ENCODE measurements around the gene NHERF1. TPM values are rescaled to one million over a fixed set of nuclear protein-coding genes. Genes with fewer than 3 reads are reported as not detected.

The NHERF1 gene
- total RNA-seq, 6 experiments from 2014 or later = 15.7 to 18.9 (median 17.5) TPM

- DNase-seq = no peak
- H3K9me3 Mint-ChIP-seq = no peaks in the 10 kb centered on the region
- H3K4me1 Mint-ChIP-seq (ENCODE audit: low read depth) = peaks cover 38% of the 10 kb centered on the region
- H3K27ac Mint-ChIP-seq = no peak overlapping the region; the same call in 1 of the 2 replicates
- no peak for TF ChIP-seq CTCF (IDR thresholded peaks at IDR 0.05)
- H3K27me3 Mint-ChIP-seq (ENCODE audit: insufficient read depth) = peaks cover 3% of the 10 kb centered on the region
- H3K36me3 Mint-ChIP-seq (ENCODE audit: low read depth) = peaks cover 5% of the 10 kb centered on the region; the same call in 1 of the 2 replicates
- H3K4me3 Mint-ChIP-seq = peak overlapping the region; percentile 90
Measured at GRCh38 chr17:74750039-74750326, 1.6 kb downstream of the NHERF1 start.

- peaks cover 3% of the 10 kb centered on the region for H3K27me3 Mint-ChIP-seq (ENCODE audit: insufficient read depth)
- no peaks in the 10 kb centered on the region for H3K9me3 Mint-ChIP-seq
- H3K27ac Mint-ChIP-seq = no peak overlapping the region
- DNase-seq = no peak
- no peak for TF ChIP-seq CTCF (IDR thresholded peaks at IDR 0.05)
- H3K4me3 Mint-ChIP-seq = peak overlapping the region; percentile 90
- peaks cover 38% of the 10 kb centered on the region for H3K4me1 Mint-ChIP-seq (ENCODE audit: low read depth)
- H3K36me3 Mint-ChIP-seq (ENCODE audit: low read depth) = peaks cover 5% of the 10 kb centered on the region; the same call in 1 of the 2 replicates
Measured at GRCh38 chr17:74750327-74751069, 2.1 kb downstream of the NHERF1 start.

- peaks cover 3% of the 10 kb centered on the region for H3K27me3 Mint-ChIP-seq (ENCODE audit: insufficient read depth)
- no peak for TF ChIP-seq CTCF (IDR thresholded peaks at IDR 0.05)
- peaks cover 27% of the 10 kb centered on the region for H3K4me1 Mint-ChIP-seq (ENCODE audit: low read depth)
- H3K4me3 Mint-ChIP-seq = no peak overlapping the region
- no peak overlapping the region for H3K27ac Mint-ChIP-seq
- no peak for DNase-seq
- H3K36me3 Mint-ChIP-seq (ENCODE audit: low read depth) = peaks cover 5% of the 10 kb centered on the region; the same call in 1 of the 2 replicates
- H3K9me3 Mint-ChIP-seq = no peaks in the 10 kb centered on the region
Measured at GRCh38 chr17:74752415-74752814, 4.0 kb downstream of the NHERF1 start.

GRCh38 chr17:74752822-74753401 lies 4.5 kb downstream of the NHERF1 start:
- H3K27ac Mint-ChIP-seq = no peak overlapping the region
- H3K36me3 Mint-ChIP-seq (ENCODE audit: low read depth) = peaks cover 5% of the 10 kb centered on the region; the same call in 1 of the 2 replicates
- H3K9me3 Mint-ChIP-seq = no peaks in the 10 kb centered on the region
- H3K27me3 Mint-ChIP-seq (ENCODE audit: insufficient read depth) = peaks cover 3% of the 10 kb centered on the region
- H3K4me1 Mint-ChIP-seq (ENCODE audit: low read depth) = peaks cover 25% of the 10 kb centered on the region
- no peak overlapping the region for H3K4me3 Mint-ChIP-seq
- DNase-seq = no peak
- TF ChIP-seq CTCF (IDR thresholded peaks at IDR 0.05) = no peak

GRCh38 chr17:74754832-74755231 lies 6.4 kb downstream of the NHERF1 start:
- Mint-ChIP-seq H3K9me3 (no peaks in the 10 kb centered on the region), H3K27ac (no peak overlapping the region), H3K36me3 (ENCODE audit: low read depth) (peaks cover 5% of the 10 kb centered on the region; the same call in 1 of the 2 replicates), H3K4me1 (ENCODE audit: low read depth) (peaks cover 31% of the 10 kb centered on the region), H3K4me3 (no peak overlapping the region), H3K27me3 (ENCODE audit: insufficient read depth) (peaks cover 3% of the 10 kb centered on the region)
- TF ChIP-seq CTCF (IDR thresholded peaks at IDR 0.05) = no peak
- DNase-seq = no peak

Measured in HFFc6 (cell line).